Neural progenitor cell (in vitro differentiated cells): ENCODE results near the gene WDR93.

Experiments used
- EZH2 ChIP-seq: fragments of 200-600 bp; sonication (generic); IDR thresholded peaks from 2 replicates; pipeline ENCODE4 v1.6.1; 2017; ENCODE audit warnings: antibody characterized with exemption, mild to moderate bottlenecking, moderate library complexity
- TF ChIP-seq, protein P1 (sequence below): fragments of 200-600 bp; sonication (generic); IDR thresholded peaks from 2 replicates; pipeline ENCODE4 v1.5.1; 2017; ENCODE audit warnings: antibody characterized with exemption, mild to moderate bottlenecking

DNA sequence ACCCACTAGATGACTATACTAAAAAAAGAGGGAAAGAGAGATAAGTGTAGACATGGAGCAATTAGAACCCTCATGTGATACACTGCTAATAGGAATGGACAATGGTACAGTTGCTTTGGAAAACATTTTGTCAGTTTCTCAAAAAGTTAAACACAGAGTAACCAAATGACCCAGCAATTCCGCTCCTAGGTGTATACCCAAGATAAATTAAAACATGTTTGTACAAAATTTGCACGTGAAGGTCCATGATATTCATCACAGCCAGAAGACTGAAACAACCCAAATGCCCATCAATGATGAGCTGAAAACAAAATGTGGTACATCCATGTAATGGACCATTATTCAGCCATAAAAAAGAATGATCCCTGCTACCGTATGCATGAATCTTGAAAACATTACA, 97.3 kb downstream of the WDR93 start:
- no peak for TF ChIP-seq EZH2
- TF ChIP-seq, protein P1, sequence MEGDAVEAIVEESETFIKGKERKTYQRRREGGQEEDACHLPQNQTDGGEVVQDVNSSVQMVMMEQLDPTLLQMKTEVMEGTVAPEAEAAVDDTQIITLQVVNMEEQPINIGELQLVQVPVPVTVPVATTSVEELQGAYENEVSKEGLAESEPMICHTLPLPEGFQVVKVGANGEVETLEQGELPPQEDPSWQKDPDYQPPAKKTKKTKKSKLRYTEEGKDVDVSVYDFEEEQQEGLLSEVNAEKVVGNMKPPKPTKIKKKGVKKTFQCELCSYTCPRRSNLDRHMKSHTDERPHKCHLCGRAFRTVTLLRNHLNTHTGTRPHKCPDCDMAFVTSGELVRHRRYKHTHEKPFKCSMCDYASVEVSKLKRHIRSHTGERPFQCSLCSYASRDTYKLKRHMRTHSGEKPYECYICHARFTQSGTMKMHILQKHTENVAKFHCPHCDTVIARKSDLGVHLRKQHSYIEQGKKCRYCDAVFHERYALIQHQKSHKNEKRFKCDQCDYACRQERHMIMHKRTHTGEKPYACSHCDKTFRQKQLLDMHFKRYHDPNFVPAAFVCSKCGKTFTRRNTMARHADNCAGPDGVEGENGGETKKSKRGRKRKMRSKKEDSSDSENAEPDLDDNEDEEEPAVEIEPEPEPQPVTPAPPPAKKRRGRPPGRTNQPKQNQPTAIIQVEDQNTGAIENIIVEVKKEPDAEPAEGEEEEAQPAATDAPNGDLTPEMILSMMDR: no peak
